Nasal cavity respiratory epithelium epithelial cell of viscerocranial mucosa (primary cell): ENCODE data around the gene SAMD13. TPM values are rescaled to one million over a fixed set of nuclear protein-coding genes. Genes with fewer than 3 reads are reported as not detected.

Experiments
- total RNA-seq: library from RNA; depleted of rRNA; stranded (reverse); fragments of >200 nt; gene quantifications from 2 replicates; pipeline ENCODE4 v1.2.3, GENCODE V29; 2014

SAMD13 gene, protein sequence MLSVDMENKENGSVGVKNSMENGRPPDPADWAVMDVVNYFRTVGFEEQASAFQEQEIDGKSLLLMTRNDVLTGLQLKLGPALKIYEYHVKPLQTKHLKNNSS
- 0.68 and 0.85 TPM in 2 replicates for total RNA-seq

GRCh38 chr1:84301004-84301784 lies at the start of gene SAMD13:
Gene SAMD13 (plus strand): TSS chr1:84301708. CDS start chr1:84303235, 1,527 bp downstream.

DNA sequence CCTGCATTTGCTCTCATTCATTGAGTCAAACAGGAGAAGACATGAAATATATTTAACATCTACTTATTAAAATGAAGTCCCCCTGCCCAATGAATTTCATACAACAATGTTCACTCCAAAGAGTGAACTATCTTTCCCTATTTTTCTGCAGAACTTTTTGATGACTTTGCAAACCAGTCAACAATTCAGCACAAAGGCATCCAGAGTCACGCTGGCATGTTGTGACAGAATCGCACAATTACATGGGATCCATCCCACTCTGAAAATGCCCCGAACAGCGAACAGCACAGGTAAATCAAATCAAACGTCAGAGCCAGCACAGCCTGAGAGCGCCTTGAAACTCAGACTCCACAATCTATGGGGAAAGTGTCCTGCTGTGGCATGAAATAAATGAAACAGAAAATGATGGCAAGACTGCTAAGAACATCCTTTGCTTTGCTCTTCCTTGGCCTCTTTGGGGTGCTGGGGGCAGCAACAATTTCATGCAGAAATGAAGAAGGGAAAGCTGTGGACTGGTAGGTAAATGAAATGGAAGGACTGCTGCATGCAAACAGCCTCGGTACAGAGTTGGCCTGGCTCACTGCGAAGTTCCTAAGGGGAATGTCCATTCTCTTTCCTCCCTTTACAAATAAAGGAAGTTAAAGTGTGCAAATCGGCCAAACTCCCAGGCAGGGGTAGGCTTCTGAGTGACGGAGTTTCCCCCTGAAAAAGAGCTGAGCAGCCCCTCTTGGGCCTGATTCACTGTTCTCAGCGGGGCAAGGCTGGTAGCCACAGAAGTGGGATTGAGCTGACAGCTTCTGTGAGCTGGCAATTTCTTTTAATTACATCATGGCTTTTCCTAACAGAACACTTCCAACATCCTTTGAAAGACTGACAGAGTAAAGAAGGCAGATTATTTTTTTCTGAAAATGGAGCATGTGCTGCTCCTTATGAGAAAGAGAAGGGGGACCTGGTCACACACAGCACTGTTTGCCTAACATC lies 97.0 kb downstream of the SAMD13 start, which contains the start of gene DNASE2B:
Gene DNASE2B, plus strand, starts transcription at position 310 of the 981 bp plus-strand sequence. Its CDS starts 81 bp downstream, at position 391.

Other genes with a start within 250 kb of the SAMD13 start
- 5.5 and 11.4 TPM in 2 replicates for gene PRKACB, start 157.4 kb upstream of the SAMD13 start, total RNA-seq
- not detected in 2 replicates for gene DNASE2B, start 96.8 kb downstream of the SAMD13 start, total RNA-seq
- gene RPF1, start 177.6 kb downstream of the SAMD13 start, total RNA-seq: 41.0 and 44.2 TPM in 2 replicates
- 0.14 and 0.34 TPM in 2 replicates for gene SPATA1, start 204.7 kb downstream of the SAMD13 start, total RNA-seq
- 12.6 and 17.4 TPM in 2 replicates for gene GNG5, start 204.9 kb downstream of the SAMD13 start, total RNA-seq